ENCODE measurements around the gene PTPRO.

PTPRO gene

GRCh38 chr12:15497671-15498292, 175.5 kb downstream of the PTPRO start:
- DNase-seq (ENCODE audit: insufficient read length) (no peak), FAIRE-seq (no peak)

GRCh38 chr12:15502211-15502610, 179.9 kb downstream of the PTPRO start:
- no peak for FAIRE-seq
- no peak for DNase-seq (ENCODE audit: insufficient read length)
- TF ChIP-seq POLR2AphosphoS5 (IDR thresholded peaks at IDR 0.05; ENCODE audit: low read depth, low read length) (no peak), POLR2A (IDR thresholded peaks at IDR 0.05; ENCODE audit: low read depth, low read length) (no peak), TAF1 (IDR thresholded peaks at IDR 0.05; ENCODE audit: borderline replicate concordance, low read depth, low read length) (no peak)

More at GRCh38 chr12:15497671-15498292, 175.5 kb downstream of the PTPRO start:
- TF ChIP-seq TAF1 (IDR thresholded peaks at IDR 0.05; ENCODE audit: borderline replicate concordance, low read depth, low read length) (no peak), POLR2AphosphoS5 (IDR thresholded peaks at IDR 0.05; ENCODE audit: low read depth, low read length) (no peak), POLR2A (IDR thresholded peaks at IDR 0.05; ENCODE audit: low read depth, low read length) (no peak)

GRCh38 chr12:15505616-15506015, 183.3 kb downstream of the PTPRO start:
- FAIRE-seq (no peak), DNase-seq (ENCODE audit: insufficient read length) (no peak)
- TF ChIP-seq POLR2A (IDR thresholded peaks at IDR 0.05; ENCODE audit: low read depth, low read length) (no peak), POLR2AphosphoS5 (IDR thresholded peaks at IDR 0.05; ENCODE audit: low read depth, low read length) (no peak), TAF1 (IDR thresholded peaks at IDR 0.05; ENCODE audit: borderline replicate concordance, low read depth, low read length) (no peak)

- TF ChIP-seq POLR2AphosphoS5 (IDR thresholded peaks at IDR 0.05; ENCODE audit: low read depth, low read length), result no peak
- no peak for TF ChIP-seq TAF1 (IDR thresholded peaks at IDR 0.05; ENCODE audit: borderline replicate concordance, low read depth, low read length)
- TF ChIP-seq POLR2A (IDR thresholded peaks at IDR 0.05; ENCODE audit: low read depth, low read length), result no peak
- FAIRE-seq, result no peak
Measured at GRCh38 chr12:15515010-15515409, 192.7 kb downstream of the PTPRO start.

GRCh38 chr12:15520083-15520482, 197.8 kb downstream of the PTPRO start:
- no peak for DNase-seq (ENCODE audit: insufficient read length)

More at GRCh38 chr12:15515010-15515409, 192.7 kb downstream of the PTPRO start:
- DNase-seq (ENCODE audit: insufficient read length), result no peak

GRCh38 chr12:15520844-15521243, 198.5 kb downstream of the PTPRO start:
- TF ChIP-seq POLR2AphosphoS5 (IDR thresholded peaks at IDR 0.05; ENCODE audit: low read depth, low read length), result no peak
- TF ChIP-seq POLR2A (IDR thresholded peaks at IDR 0.05; ENCODE audit: low read depth, low read length), result no peak
- no peak for TF ChIP-seq TAF1 (IDR thresholded peaks at IDR 0.05; ENCODE audit: borderline replicate concordance, low read depth, low read length)
- FAIRE-seq (no peak), DNase-seq (ENCODE audit: insufficient read length) (no peak)

More at GRCh38 chr12:15520083-15520482, 197.8 kb downstream of the PTPRO start:
- FAIRE-seq, result no peak
- TF ChIP-seq POLR2A (IDR thresholded peaks at IDR 0.05; ENCODE audit: low read depth, low read length) (no peak), POLR2AphosphoS5 (IDR thresholded peaks at IDR 0.05; ENCODE audit: low read depth, low read length) (no peak), TAF1 (IDR thresholded peaks at IDR 0.05; ENCODE audit: borderline replicate concordance, low read depth, low read length) (no peak)

- no peak for DNase-seq (ENCODE audit: insufficient read length)
- no peak for FAIRE-seq
- TF ChIP-seq POLR2AphosphoS5 (IDR thresholded peaks at IDR 0.05; ENCODE audit: low read depth, low read length), result no peak
- no peak for TF ChIP-seq POLR2A (IDR thresholded peaks at IDR 0.05; ENCODE audit: low read depth, low read length)
- TF ChIP-seq TAF1 (IDR thresholded peaks at IDR 0.05; ENCODE audit: borderline replicate concordance, low read depth, low read length), result no peak
Measured at GRCh38 chr12:15522574-15523187, 200.4 kb downstream of the PTPRO start.

- DNase-seq (ENCODE audit: insufficient read length) (no peak), FAIRE-seq (no peak)
- TF ChIP-seq POLR2A (IDR thresholded peaks at IDR 0.05; ENCODE audit: low read depth, low read length) (no peak), POLR2AphosphoS5 (IDR thresholded peaks at IDR 0.05; ENCODE audit: low read depth, low read length) (no peak), TAF1 (IDR thresholded peaks at IDR 0.05; ENCODE audit: borderline replicate concordance, low read depth, low read length) (no peak)
Measured at GRCh38 chr12:15525441-15525840, 203.1 kb downstream of the PTPRO start.

- FAIRE-seq, result peak; percentile 93
- DNase-seq (ENCODE audit: insufficient read length), result no peak
- TF ChIP-seq POLR2AphosphoS5 (IDR thresholded peaks at IDR 0.05; ENCODE audit: low read depth, low read length), result no peak
- TF ChIP-seq POLR2A (IDR thresholded peaks at IDR 0.05; ENCODE audit: low read depth, low read length), result no peak
- no peak for TF ChIP-seq TAF1 (IDR thresholded peaks at IDR 0.05; ENCODE audit: borderline replicate concordance, low read depth, low read length)
Measured at GRCh38 chr12:15526033-15526432, 203.7 kb downstream of the PTPRO start.

GRCh38 chr12:15527201-15528080, 205.1 kb downstream of the PTPRO start:
- TF ChIP-seq POLR2AphosphoS5 (IDR thresholded peaks at IDR 0.05; ENCODE audit: low read depth, low read length) (no peak), POLR2A (IDR thresholded peaks at IDR 0.05; ENCODE audit: low read depth, low read length) (no peak), TAF1 (IDR thresholded peaks at IDR 0.05; ENCODE audit: borderline replicate concordance, low read depth, low read length) (no peak)
- FAIRE-seq (peak; percentile 87), DNase-seq (ENCODE audit: insufficient read length) (no peak)

GRCh38 chr12:15528666-15529065, 206.4 kb downstream of the PTPRO start:
- DNase-seq (ENCODE audit: insufficient read length), result no peak

More at GRCh38 chr12:15528666-15529065, 206.4 kb downstream of the PTPRO start:
- FAIRE-seq, result no peak
- TF ChIP-seq TAF1 (IDR thresholded peaks at IDR 0.05; ENCODE audit: borderline replicate concordance, low read depth, low read length), result no peak
- TF ChIP-seq POLR2AphosphoS5 (IDR thresholded peaks at IDR 0.05; ENCODE audit: low read depth, low read length), result no peak
- no peak for TF ChIP-seq POLR2A (IDR thresholded peaks at IDR 0.05; ENCODE audit: low read depth, low read length)
